ENCODE data around the gene F11.

F11 gene

GRCh38 chr4:186249785-186250754, 15.9 kb upstream of the F11 start:
- no peak for TF ChIP-seq CTCF (IDR thresholded peaks at IDR 0.05; ENCODE audit: low read depth, low read length, missing control alignments)
- no peak for DNase-seq (ENCODE audit: extremely low read depth, low read depth)
- H3K4me3 ChIP-seq (replicated peaks; ENCODE audit: low read depth, low read length): no peak overlapping the region

GRCh38 chr4:186250760-186251159, 15.2 kb upstream of the F11 start:
- TF ChIP-seq CTCF (IDR thresholded peaks at IDR 0.05; ENCODE audit: low read depth, low read length, missing control alignments): no peak
- DNase-seq (ENCODE audit: extremely low read depth, low read depth): no peak
- H3K4me3 ChIP-seq (replicated peaks; ENCODE audit: low read depth, low read length): no peak overlapping the region

GRCh38 chr4:186255122-186255521, 10.9 kb upstream of the F11 start:
- TF ChIP-seq CTCF (IDR thresholded peaks at IDR 0.05; ENCODE audit: low read depth, low read length, missing control alignments): no peak
- H3K4me3 ChIP-seq (replicated peaks; ENCODE audit: low read depth, low read length): no peak overlapping the region
- no peak for DNase-seq (ENCODE audit: extremely low read depth, low read depth)

GRCh38 chr4:186258216-186258811, 7.7 kb upstream of the F11 start:
- no peak for TF ChIP-seq CTCF (IDR thresholded peaks at IDR 0.05; ENCODE audit: low read depth, low read length, missing control alignments)
- no peak overlapping the region for H3K4me3 ChIP-seq (replicated peaks; ENCODE audit: low read depth, low read length)
- DNase-seq (ENCODE audit: extremely low read depth, low read depth): no peak

GRCh38 chr4:186260117-186260503, 5.9 kb upstream of the F11 start:
- H3K4me3 ChIP-seq (replicated peaks; ENCODE audit: low read depth, low read length): no peak overlapping the region
- TF ChIP-seq CTCF (IDR thresholded peaks at IDR 0.05; ENCODE audit: low read depth, low read length, missing control alignments): no peak
- DNase-seq (ENCODE audit: extremely low read depth, low read depth): no peak

- H3K4me3 ChIP-seq (replicated peaks; ENCODE audit: low read depth, low read length): no peak overlapping the region
- DNase-seq (ENCODE audit: extremely low read depth, low read depth): no peak
- no peak for TF ChIP-seq CTCF (IDR thresholded peaks at IDR 0.05; ENCODE audit: low read depth, low read length, missing control alignments)
Observed at GRCh38 chr4:186260504-186261448, 5.2 kb upstream of the F11 start.

All from HFF-Myc (cell line).